Neural crest cell (in vitro differentiated cells): ENCODE data around the gene ZNF586. TPM values are rescaled to one million over a fixed set of nuclear protein-coding genes. Genes with fewer than 3 reads are reported as not detected.
A peak's percentile ranks its signal among the peaks of the same experiment; 100 is the strongest.
"Not testable (repeated sequence)": the region's sequence is repeated elsewhere in the genome, so short reads cannot be mapped to it uniquely, and the experiment has no call there.

ENCODE experiments used
- DNase-seq: peaks from one replicate; pipeline ENCODE4 v3.0.0; 2021; ENCODE audit warnings: low read depth, mixed read lengths, low spot score
- H3K27ac Mint-ChIP-seq: one replicate; pipeline ENCODE4 v1.8.0; 2021; ENCODE audit warnings: mild to moderate bottlenecking, mixed read lengths; ENCODE audit not compliant: unreplicated experiment
- H3K27me3 Mint-ChIP-seq: 2 replicates; pipeline ENCODE4 v1.8.0; 2021; ENCODE audit warnings: low read depth, mild to moderate bottlenecking, mixed read lengths
- H3K36me3 Mint-ChIP-seq: 2 replicates; pipeline ENCODE4 v1.8.0; 2021; ENCODE audit warnings: low read depth, mild to moderate bottlenecking, mixed read lengths
- H3K4me1 Mint-ChIP-seq: 2 replicates; pipeline ENCODE4 v1.8.0; 2021; ENCODE audit warnings: mixed read lengths
- H3K4me3 Mint-ChIP-seq: one replicate; pipeline ENCODE4 v1.8.0; 2021; ENCODE audit warnings: mild to moderate bottlenecking, mixed read lengths
- H3K9me3 Mint-ChIP-seq: 2 replicates; pipeline ENCODE4 v1.8.0; 2021; ENCODE audit warnings: mixed read lengths
- CTCF ChIP-seq: fragments of 200-600 bp; sonication (generic); conservative IDR thresholded peaks from 2 replicates; pipeline ENCODE4 v1.5.0; 2021; ENCODE audit warnings: antibody characterized with exemption, mild to moderate bottlenecking
- total RNA-seq: library from RNA; stranded (reverse); gene quantifications from 2 replicates; pipeline ENCODE4 v1.2.1, GENCODE V29; 2021

Gene ZNF586
- total RNA-seq, 1 donor from 2014 or later, result 20.1 TPM

DNA sequence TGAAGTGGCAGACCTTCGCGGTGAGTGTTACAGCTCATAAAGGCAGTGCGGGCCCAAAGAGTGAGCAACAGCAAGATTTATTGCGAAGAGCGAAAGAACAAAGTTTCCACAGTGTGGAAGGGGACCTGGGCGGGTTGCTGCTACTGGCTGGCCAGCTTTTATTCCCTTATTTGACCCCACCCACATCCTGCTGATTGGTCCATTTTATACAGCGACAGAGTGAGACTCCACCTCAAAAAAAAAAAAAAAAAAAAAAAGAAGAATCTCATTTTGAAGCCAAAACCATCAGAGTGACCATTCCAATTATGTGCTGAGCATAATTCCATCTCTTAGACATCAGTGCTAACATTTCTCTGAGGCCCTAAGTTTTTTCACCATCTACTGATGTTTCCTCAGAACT is 47.2 kb downstream of the ZNF586 start:
- peak overlapping the region; percentile 72 for H3K4me3 Mint-ChIP-seq
- no peaks in the 10 kb centered on the region for H3K27me3 Mint-ChIP-seq

GRCh38 chr19:57817976-57818375 is 48.5 kb downstream of the ZNF586 start:
- Mint-ChIP-seq H3K27ac (no peak overlapping the region), H3K27me3 (no peaks in the 10 kb centered on the region), H3K4me1 (peaks cover 47% of the 10 kb centered on the region), H3K36me3 (peaks cover 5% of the 10 kb centered on the region), H3K4me3 (peak overlapping the region; percentile 99), H3K9me3 (no peaks in the 10 kb centered on the region)
- DNase-seq, result no peak
- TF ChIP-seq CTCF, result no peak

More for the DNA sequence above, 47.2 kb downstream of the ZNF586 start:
- no peak for DNase-seq
- H3K36me3 Mint-ChIP-seq, result no peaks in the 10 kb centered on the region
- H3K9me3 Mint-ChIP-seq, result no peaks in the 10 kb centered on the region
- H3K27ac Mint-ChIP-seq, result no peak overlapping the region
- peaks cover 44% of the 10 kb centered on the region for H3K4me1 Mint-ChIP-seq
- TF ChIP-seq CTCF, result no peak

DNA sequence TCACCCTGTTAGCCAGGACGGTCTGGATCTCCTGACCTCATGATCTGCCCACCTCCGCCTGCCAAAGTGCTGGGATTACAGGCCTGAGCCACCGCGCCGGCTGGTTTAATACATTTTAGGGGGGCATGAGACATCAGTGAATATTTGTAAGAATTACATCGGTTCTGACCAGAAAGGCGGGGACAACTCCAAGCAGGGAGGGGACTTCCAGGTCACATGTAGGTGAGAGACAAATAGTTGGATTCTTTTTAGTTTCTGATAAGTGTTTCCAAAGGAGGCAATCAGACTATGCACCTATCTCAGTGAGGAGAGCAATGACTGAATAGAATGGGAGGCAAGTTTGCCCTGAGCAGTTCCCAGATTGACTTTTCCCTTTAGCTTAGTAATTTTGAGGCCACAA is 48.9 kb downstream of the ZNF586 start:
- H3K4me1 Mint-ChIP-seq, result peaks cover 46% of the 10 kb centered on the region
- no peak overlapping the region for H3K27ac Mint-ChIP-seq
- no peak for TF ChIP-seq CTCF
- peaks cover 5% of the 10 kb centered on the region for H3K36me3 Mint-ChIP-seq
- no peaks in the 10 kb centered on the region for H3K9me3 Mint-ChIP-seq
- H3K4me3 Mint-ChIP-seq, result peak overlapping the region; percentile 99
- no peaks in the 10 kb centered on the region for H3K27me3 Mint-ChIP-seq
- DNase-seq, result no peak

- TF ChIP-seq CTCF, result no peak
- Mint-ChIP-seq H3K27me3 (no peaks in the 10 kb centered on the region), H3K4me1 (peaks cover 39% of the 10 kb centered on the region), H3K36me3 (peaks cover 5% of the 10 kb centered on the region), H3K27ac (peak overlapping the region; percentile 95), H3K4me3 (peak overlapping the region; percentile 99), H3K9me3 (no peaks in the 10 kb centered on the region)
- peak; percentile 48 for DNase-seq
These were observed 50.1 kb downstream of the ZNF586 start for GRCh38 chr19:57819475-57820148.

DNA sequence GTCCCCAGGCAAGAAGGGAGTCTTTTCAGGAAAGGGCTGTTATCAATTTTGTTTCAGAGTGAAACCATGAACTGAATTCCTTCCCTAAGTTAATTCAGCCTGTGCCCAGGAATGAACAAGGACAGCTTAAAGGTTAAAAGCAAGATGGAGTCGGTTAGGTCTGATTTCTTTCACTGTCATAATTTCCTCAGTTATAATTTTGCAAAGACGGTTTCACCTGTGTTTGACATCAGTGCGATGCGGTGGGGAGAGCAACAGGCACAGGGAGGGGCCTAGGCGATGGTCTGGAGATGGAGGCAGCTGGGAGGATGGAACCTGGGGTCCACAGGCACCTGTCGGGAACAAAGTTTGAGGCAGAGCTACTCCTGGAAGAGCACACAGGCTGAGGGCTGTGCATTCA is 51.1 kb downstream of the ZNF586 start:
- Mint-ChIP-seq H3K4me1 (peaks cover 33% of the 10 kb centered on the region), H3K9me3 (no peaks in the 10 kb centered on the region), H3K36me3 (peaks cover 5% of the 10 kb centered on the region), H3K27ac (no peak overlapping the region), H3K27me3 (no peaks in the 10 kb centered on the region), H3K4me3 (peak overlapping the region; percentile 99)
- no peak for DNase-seq
- no peak for TF ChIP-seq CTCF

- not testable (repeated sequence) for H3K9me3 Mint-ChIP-seq, DNase-seq, H3K27ac Mint-ChIP-seq, H3K27me3 Mint-ChIP-seq, H3K36me3 Mint-ChIP-seq
- Mint-ChIP-seq H3K4me3 (peak overlapping the region; percentile 54), H3K4me1 (peaks cover 33% of the 10 kb centered on the region)
These were observed 51.6 kb downstream of the ZNF586 start for GRCh38 chr19:57821095-57821494.

DNA sequence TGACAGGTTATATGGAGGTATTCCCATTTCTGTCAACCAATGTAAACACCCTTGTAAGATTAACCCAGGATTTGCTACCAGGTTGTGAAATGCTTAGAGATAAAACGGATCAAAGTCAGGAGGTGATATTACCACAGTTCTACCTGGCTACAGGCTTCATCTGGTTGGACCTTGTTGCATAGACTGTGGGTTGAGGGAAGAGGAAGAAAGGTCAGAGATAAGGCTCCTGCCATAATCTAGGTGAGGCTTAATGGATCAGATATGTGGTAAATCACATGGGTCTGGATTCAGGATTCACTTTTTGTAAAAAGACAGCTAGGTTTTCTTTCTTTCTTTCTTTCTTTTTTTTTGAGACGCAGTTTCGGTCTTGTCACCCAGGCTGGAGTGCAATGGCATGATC is 52.0 kb downstream of the ZNF586 start:
- peaks cover 33% of the 10 kb centered on the region for H3K4me1 Mint-ChIP-seq
- not testable (repeated sequence) for H3K27me3 Mint-ChIP-seq, H3K27ac Mint-ChIP-seq, DNase-seq, H3K9me3 Mint-ChIP-seq
- peak overlapping the region; percentile 54 for H3K4me3 Mint-ChIP-seq
- H3K36me3 Mint-ChIP-seq, result peaks cover 10% of the 10 kb centered on the region

DNA sequence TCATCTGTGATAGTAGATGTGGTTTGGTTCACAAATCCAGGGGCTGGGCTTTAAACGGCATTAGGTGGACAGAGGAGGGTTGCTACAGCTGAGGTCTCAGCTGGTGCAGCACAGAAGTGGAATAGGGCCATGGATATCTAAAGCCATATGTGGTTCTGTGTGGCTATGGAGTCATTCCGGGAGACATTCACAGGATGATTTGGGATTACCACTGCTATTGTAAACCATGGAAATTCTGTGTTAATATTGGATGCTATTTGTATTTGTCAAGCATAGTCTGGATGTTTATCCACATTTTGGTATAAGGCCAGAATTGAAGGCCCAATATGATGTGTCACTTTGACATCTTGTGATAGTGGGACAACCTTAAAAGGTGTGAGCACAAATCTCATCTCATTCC is 53.7 kb downstream of the ZNF586 start:
- H3K9me3 Mint-ChIP-seq, DNase-seq, H3K27me3 Mint-ChIP-seq, H3K27ac Mint-ChIP-seq: not testable (repeated sequence)
- Mint-ChIP-seq H3K4me3 (peak overlapping the region; percentile 47), H3K4me1 (peaks cover 33% of the 10 kb centered on the region), H3K36me3 (peaks cover 14% of the 10 kb centered on the region)

- H3K27ac Mint-ChIP-seq, H3K4me3 Mint-ChIP-seq, DNase-seq, H3K9me3 Mint-ChIP-seq, H3K27me3 Mint-ChIP-seq: not testable (repeated sequence)
- H3K4me1 Mint-ChIP-seq, result peaks cover 29% of the 10 kb centered on the region
- peaks cover 14% of the 10 kb centered on the region for H3K36me3 Mint-ChIP-seq
These were observed 54.1 kb downstream of the ZNF586 start for GRCh38 chr19:57823608-57824007.
